Liver (tissue), 9 donors: ENCODE measurements around the gene NOC4L. TPM values are rescaled to one million over a fixed set of nuclear protein-coding genes. Genes with fewer than 3 reads are reported as not detected.

Experiments used
- DNase-seq: peaks from one replicate; pipeline ENCODE4 v3.0.0-alpha.2; 2017; ENCODE audit warnings: low spot score
- H3K27ac ChIP-seq, 2 donors: one replicate each; pipeline ENCODE4 v1.7.0; 2013; ENCODE audit warnings: inconsistent platforms in 2 of 2, low read length in 2 of 2, control low read depth in 1 of 2, low read depth in 1 of 2, mild to moderate bottlenecking in 1 of 2
- H3K27me3 ChIP-seq, 4 donors: one replicate each; pipeline versions ENCODE4 v1.6.1 to v1.7.0; 2013; ENCODE audit warnings: low read length in 3 of 4, inconsistent platforms in 1 of 4, mild to moderate bottlenecking in 1 of 4, moderate library complexity in 1 of 4; ENCODE audit not compliant: control insufficient read depth in 4 of 4, insufficient read depth in 4 of 4
- H3K36me3 ChIP-seq, 4 donors: one replicate each; pipeline versions ENCODE4 v1.6.1 to v1.7.0; 2013; ENCODE audit warnings: low read length in 3 of 4, mild to moderate bottlenecking in 3 of 4, low read depth in 1 of 4, moderate library complexity in 1 of 4; ENCODE audit not compliant: control insufficient read depth in 4 of 4, insufficient read depth in 3 of 4
- H3K4me1 ChIP-seq, 4 donors: one replicate each; pipeline versions ENCODE4 v1.6.1 to v1.7.0; 2013; ENCODE audit warnings: low read length in 3 of 4, mild to moderate bottlenecking in 3 of 4, moderate library complexity in 1 of 4; ENCODE audit not compliant: control insufficient read depth in 4 of 4, insufficient read depth in 4 of 4
- H3K4me3 ChIP-seq, 3 donors: one replicate each; pipeline versions ENCODE4 v1.6.1 to v1.7.0; 2013; ENCODE audit warnings: low read length in 3 of 3, control low read depth in 1 of 3, low read depth in 1 of 3, mild to moderate bottlenecking in 1 of 3
- H3K9ac ChIP-seq, 2 donors: one replicate each; pipeline ENCODE4 v1.7.0; 2013; ENCODE audit warnings: low read length in 2 of 2, mild to moderate bottlenecking in 2 of 2, moderate library complexity in 2 of 2, control low read depth in 1 of 2, low read depth in 1 of 2
- H3K9me3 ChIP-seq, 4 donors: one replicate each; pipeline versions ENCODE4 v1.6.1 to v1.7.0; 2013; ENCODE audit warnings: low read length in 3 of 4; ENCODE audit not compliant: control insufficient read depth in 4 of 4
- ATF3 ChIP-seq: IDR thresholded peaks from 2 replicates; pipeline ENCODE4 v1.6.1; 2016; ENCODE audit warnings: antibody characterized with exemption
- CTCF ChIP-seq: fragments of 150-350 bp; IDR thresholded peaks from 2 replicates; pipeline ENCODE4 v1.5.1; 2017; ENCODE audit warnings: improper control_type of control experiment, low read depth, low read length; ENCODE audit not compliant: missing input control
- EGR1 ChIP-seq, 2 donors: IDR thresholded peaks; 2 replicates each; pipeline ENCODE4 v1.6.1; 2016 to 2018; ENCODE audit warnings: antibody characterized with exemption in 2 of 2, low read depth in 2 of 2
- FOXA1 ChIP-seq: IDR thresholded peaks from 2 replicates; pipeline ENCODE4 v1.6.1; 2016; ENCODE audit warnings: antibody characterized with exemption
- FOXA2 ChIP-seq: IDR thresholded peaks from 2 replicates; pipeline ENCODE4 v1.6.1; 2016; ENCODE audit warnings: antibody characterized with exemption
- HNF4A ChIP-seq, 2 donors: conservative IDR thresholded peaks; 2 replicates each; pipeline ENCODE4 v1.6.1; 2016; ENCODE audit warnings: antibody characterized with exemption in 2 of 2, mild to moderate bottlenecking in 2 of 2
- HNF4G ChIP-seq: IDR thresholded peaks from 2 replicates; pipeline ENCODE4 v1.6.1; 2016; ENCODE audit warnings: antibody characterized with exemption
- JUND ChIP-seq, 2 donors: IDR thresholded peaks; 2 replicates each; pipeline ENCODE4 v1.6.1; 2016; ENCODE audit warnings: antibody characterized with exemption in 2 of 2
- MAX ChIP-seq: IDR thresholded peaks from 2 replicates; pipeline ENCODE4 v1.6.1; 2016; ENCODE audit warnings: antibody characterized with exemption
- NR2F2 ChIP-seq: IDR thresholded peaks from 2 replicates; pipeline ENCODE4 v1.6.1; 2016; ENCODE audit warnings: antibody characterized with exemption
- REST ChIP-seq: IDR thresholded peaks from 2 replicates; pipeline ENCODE4 v1.6.1; 2016; ENCODE audit warnings: antibody characterized with exemption, mild to moderate bottlenecking
- RXRA ChIP-seq, 2 donors: IDR thresholded peaks; 2 replicates each; pipeline ENCODE4 v1.6.1; 2017 to 2018; ENCODE audit warnings: antibody characterized with exemption in 2 of 2, mild to moderate bottlenecking in 1 of 2
- SP1 ChIP-seq: IDR thresholded peaks from 2 replicates; pipeline ENCODE4 v1.6.1; 2018; ENCODE audit warnings: antibody characterized with exemption, mild to moderate bottlenecking
- TAF1 ChIP-seq: conservative IDR thresholded peaks from 2 replicates; pipeline ENCODE4 v1.6.1; 2016; ENCODE audit warnings: antibody characterized with exemption, mild to moderate bottlenecking
- YY1 ChIP-seq: IDR thresholded peaks from 2 replicates; pipeline ENCODE4 v1.6.1; 2016; ENCODE audit warnings: antibody characterized with exemption, mild to moderate bottlenecking
- ZBTB33 ChIP-seq: IDR thresholded peaks from 2 replicates; pipeline ENCODE4 v1.6.1; 2016; ENCODE audit warnings: antibody characterized with exemption
- WGBS: extraction: QIAGEN DNeasy Blood & Tissue Kit; methylation state at CpG from one replicate; pipeline ENCODE4 v1.1.7; 2013; 5-methylcytosine and 5-hydroxymethylcytosine counted together
- polyA plus RNA-seq, 2 donors: library from polyadenylated mRNA; stranded (reverse) in 1 of 2; unstranded in 1 of 2; fragments of 200-250 nt in 1 of 2; fragments of >200 nt in 1 of 2; fragmentation: Nextera tagmentation in 1 of 2; extraction: Ambion mirVana in 1 of 2; gene quantifications; one replicate each; pipeline versions ENCODE4 v1.2.1 to v1.2.3, GENCODE V29; 2013 to 2015
- total RNA-seq, 2 donors: library from RNA; depleted of rRNA; stranded (reverse); fragments of >200 nt; gene quantifications; one replicate each; pipeline ENCODE4 v1.2.3, GENCODE V29; 2014
- donor health status: healthy.
- donor health status: healthy.
- donor health status: healthy.
- donor health status: healthy.
- donor health status: healthy.

The NOC4L gene
- total and polyA plus RNA-seq, 4 donors: 6.4 to 11.6 (median 8.4) TPM

- H3K9me3 ChIP-seq: no peaks in the 10 kb centered on the region
- no peaks in the 10 kb centered on the region for H3K27me3 ChIP-seq
- no peak overlapping the region for H3K9ac ChIP-seq
- DNase-seq: no peak
- H3K4me1 ChIP-seq: no peaks in the 10 kb centered on the region
- H3K4me3 ChIP-seq: no peak overlapping the region
- 97% methylated on average over 12 of the region's 12 CpGs for WGBS
- TF ChIP-seq FOXA2 (no peak), ZBTB33 (no peak), JUND (IDR thresholded peaks at IDR 0.05) (no peak), ATF3 (no peak), REST (no peak), YY1 (no peak), HNF4G (no peak), TAF1 (no peak)
- peaks cover 8 to 54% (median 26%) of the 10 kb centered on the region in 4 donors for H3K36me3 ChIP-seq
- H3K27ac ChIP-seq: no peak overlapping the region
Measured at GRCh38 chr12:132125736-132126135, 18.5 kb upstream of the NOC4L start.

GRCh38 chr12:132127041-132127440, 17.2 kb upstream of the NOC4L start:
- no peaks in the 10 kb centered on the region for H3K9me3 ChIP-seq
- no peaks in the 10 kb centered on the region for H3K27me3 ChIP-seq
- peaks cover 6 to 44% (median 22%) of the 10 kb centered on the region in 4 donors for H3K36me3 ChIP-seq
- no peaks in the 10 kb centered on the region for H3K4me1 ChIP-seq
- no peak for TF ChIP-seq HNF4G
- TF ChIP-seq SP1: no peak
- no peak for TF ChIP-seq ATF3
- no peak for TF ChIP-seq HNF4A (conservative IDR thresholded peaks at IDR 0.05)
- no peak for TF ChIP-seq MAX
- no peak for TF ChIP-seq NR2F2
- TF ChIP-seq EGR1 (IDR thresholded peaks at IDR 0.05; ENCODE audit: low read depth in 2 of 2): no peak
- no peak for TF ChIP-seq RXRA (IDR thresholded peaks at IDR 0.05)
- TF ChIP-seq CTCF: no peak
- TF ChIP-seq REST: no peak
- TF ChIP-seq TAF1: no peak
- no peak for TF ChIP-seq FOXA1
- TF ChIP-seq JUND (IDR thresholded peaks at IDR 0.05): no peak
- TF ChIP-seq FOXA2: no peak
- TF ChIP-seq YY1: no peak
- TF ChIP-seq ZBTB33: no peak
- WGBS: 98% methylated on average over 8 of the region's 8 CpGs
- no peak overlapping the region for H3K4me3 ChIP-seq
- H3K9ac ChIP-seq: no peak overlapping the region
- H3K27ac ChIP-seq: no peak overlapping the region
- no peak for DNase-seq
